GM19452 (cell line): ENCODE measurements around the gene CELA3A.
"Not testable (repeated sequence)": the region's sequence is repeated elsewhere in the genome, so short reads cannot be mapped to it uniquely, and the experiment has no call there.

ENCODE experiments used
- ATAC-seq: cut with Tn5 transposase; IDR thresholded peaks from one replicate; pipeline ENCODE4 v1.9.1; 2021; ENCODE audit not compliant: unreplicated experiment

Gene CELA3A

DNA sequence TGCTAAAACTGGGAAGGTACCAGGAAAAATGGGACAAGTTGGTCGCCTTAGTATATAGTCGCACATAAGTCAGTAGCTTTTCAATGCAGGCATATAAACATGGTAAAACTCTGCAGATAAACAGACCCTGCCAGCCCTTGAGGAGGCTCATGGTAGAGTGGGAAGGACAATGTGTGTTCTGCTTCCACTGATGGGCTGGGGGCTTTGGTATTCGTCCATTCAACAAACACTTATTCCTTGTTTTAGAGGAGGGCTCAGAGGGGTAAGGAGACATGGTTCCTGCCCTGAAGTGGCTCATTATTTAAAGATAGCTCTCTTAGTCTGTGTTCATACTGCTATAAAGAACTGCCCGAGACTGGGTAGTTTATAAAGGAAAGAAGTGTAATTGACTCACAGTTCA, 11.3 kb downstream of the CELA3A start:
- ATAC-seq, result not testable (repeated sequence)

DNA sequence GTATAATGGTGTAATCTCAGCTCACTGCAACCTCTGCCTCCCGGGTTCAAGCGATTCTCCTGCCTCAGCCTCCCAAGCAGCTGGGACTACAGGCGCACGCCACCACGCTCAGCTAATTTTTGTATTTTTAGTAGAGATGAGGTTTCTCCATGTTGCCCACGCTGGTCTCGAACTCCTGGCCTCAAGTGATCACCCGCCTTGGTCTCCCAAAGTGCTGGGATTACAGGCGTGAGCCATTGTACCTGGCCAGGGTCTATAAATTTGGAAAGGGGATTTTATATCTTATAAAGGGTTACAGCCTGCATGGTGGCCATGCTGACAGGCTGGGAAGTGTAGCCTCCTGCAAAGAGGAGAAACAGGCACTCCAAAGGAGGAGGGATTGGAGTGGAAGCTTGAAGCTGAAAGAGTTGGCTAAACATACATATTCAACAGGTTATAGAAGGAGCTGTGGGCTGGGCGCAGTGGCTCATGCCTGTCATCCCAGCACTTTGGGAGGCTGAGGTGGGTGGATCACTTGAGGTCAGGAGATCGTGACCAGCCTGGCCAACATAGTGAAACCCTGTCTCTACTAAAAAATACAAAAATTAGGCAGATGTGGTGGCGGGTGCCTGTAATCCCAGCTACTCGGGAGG, 13.2 kb downstream of the CELA3A start:
- not testable (repeated sequence) for ATAC-seq

DNA sequence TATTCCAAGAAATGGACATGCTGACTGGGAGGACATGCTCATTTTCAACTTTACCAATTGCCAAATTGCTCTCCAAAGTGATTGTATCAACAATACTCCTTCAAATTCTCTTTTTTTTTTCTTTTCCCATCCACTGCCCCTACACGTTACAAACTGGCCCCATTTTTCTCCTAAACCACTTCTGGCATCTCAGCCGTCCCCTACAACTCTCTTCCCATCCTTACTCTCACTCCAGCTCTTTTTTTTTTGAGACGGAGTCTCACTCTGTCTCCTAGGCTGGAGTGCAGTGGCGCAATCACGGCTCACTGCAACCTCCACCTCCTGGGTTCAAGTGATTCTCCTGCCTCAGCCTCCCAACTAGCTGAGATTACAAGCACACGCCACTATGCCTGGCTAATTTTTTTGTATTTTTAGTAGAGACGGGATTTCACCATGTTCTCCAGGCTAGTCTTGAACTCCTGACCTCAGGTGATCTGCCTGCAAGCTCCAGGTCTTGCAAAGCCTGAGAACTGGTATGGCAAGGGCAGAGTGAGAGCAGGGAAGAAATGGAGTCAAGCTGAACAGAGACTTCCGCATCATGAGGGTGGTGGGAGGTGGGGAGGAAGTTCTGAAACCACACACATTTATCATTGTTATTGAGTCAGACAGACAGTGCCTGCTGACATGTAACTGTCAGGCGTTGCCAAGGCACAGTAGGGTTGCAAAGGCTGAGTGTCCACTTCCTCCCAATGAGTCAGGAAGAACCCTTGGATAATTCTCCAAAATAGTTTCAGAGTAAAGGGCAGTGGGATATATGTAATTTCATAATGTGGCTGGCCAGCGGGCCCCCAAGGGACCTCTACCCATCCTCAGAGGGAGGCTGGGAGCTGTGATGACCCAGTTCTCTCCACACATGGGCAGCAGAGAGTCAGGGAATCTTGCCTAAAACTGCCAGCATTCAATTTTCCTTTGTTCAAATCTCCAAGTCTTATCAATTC, 17.4 kb downstream of the CELA3A start:
- ATAC-seq, result peak; percentile 67

DNA sequence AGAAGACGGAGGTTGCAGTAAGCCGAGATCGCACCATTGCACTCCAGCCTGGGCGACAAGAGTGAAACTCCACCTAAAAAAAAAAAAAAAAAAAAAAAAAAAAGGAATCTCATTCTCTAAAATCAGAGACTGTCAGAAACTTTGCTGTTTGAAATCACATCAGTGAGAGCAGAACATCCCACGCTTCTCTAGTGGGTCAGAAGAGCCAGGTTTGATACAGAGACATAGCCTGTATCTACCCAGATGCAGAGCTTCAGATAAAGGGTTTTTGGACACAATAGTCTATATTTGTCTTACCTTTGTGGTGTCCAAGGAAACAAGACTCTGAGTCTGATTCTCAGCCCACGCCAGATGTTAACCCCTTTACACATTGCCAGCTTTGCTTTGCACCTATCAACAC, 19.6 kb downstream of the CELA3A start:
- no peak for ATAC-seq

DNA sequence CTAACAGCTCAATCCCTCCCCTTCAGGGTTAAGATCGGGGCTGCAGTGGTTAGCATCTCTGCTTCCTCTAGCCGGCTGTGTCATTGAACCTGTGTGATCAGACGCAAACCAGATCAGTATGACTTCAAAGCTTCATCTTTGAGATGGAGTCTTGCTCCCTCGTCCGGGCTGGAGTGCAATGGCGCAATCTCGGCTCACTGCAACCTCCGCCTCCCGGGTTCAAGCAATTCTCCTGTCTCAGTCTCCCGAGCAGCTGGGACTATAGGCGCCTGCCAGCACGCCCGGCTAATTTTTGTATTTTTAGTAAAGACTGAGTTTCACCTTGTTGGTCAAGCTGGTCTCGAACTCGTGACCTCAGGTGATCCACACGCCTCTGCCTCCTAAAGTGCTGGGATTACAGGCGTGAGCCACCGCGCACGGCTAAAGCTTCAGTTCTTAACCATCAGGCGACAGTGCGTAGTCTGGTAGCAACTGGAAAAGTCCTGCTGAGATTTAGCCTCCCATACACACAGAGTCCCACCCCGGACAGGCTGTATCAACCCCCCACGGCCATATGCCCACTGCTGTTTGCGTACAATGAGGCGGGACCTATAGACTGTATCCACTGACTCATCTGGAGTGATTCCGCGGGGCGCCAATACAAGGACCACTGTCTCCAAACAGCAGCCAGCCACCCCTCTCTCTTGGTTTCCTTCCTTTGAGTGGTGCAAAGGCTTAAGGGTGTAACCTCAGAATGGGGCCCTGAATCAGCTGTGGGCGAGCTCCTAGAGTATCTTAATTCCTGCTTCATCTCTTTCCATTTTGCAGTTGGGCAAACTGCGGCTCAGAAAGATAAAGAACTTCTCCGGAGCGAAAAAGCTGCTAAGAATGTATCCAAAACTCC, 23.3 kb downstream of the CELA3A start:
- ATAC-seq, result peak; percentile 45

DNA sequence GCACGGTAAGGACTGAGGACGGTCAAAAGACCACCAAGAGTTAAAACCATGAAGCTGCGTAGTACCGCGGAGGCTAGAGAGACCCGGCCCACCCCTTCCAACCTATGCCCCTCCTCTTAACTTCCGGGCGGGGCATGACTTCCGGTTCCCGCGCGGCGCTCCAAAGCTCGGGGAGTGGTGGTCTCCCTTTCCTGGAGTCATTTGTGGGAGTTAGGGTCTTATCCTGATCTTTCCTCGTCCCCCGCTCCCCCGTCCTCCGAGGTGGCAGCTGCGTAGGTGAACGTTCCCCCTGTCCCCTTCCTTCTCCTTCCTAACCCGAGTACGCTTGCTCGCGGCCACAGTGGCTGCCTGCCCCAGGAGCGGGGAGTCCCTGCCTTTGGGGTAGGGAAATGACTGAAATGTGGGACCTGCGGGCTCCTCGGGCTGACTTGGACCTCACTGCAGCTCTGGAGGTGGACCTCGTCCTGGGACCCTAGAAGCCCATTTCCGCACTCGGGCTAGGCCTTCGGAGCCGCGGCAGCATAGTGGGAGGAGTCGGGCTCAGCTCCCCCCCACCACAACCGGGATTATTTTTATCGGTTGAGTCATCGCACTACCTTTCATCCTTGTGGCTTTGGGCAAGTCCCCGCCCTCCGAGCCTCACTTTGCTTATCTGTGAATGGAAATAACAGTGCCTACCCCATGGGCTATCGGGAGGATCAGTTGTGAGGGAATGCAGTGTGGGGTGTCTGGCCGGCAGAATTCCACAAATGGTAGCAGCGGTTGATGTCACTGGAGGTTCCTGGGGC, 24.1 kb downstream of the CELA3A start:
- ATAC-seq, result peak; percentile 69

DNA sequence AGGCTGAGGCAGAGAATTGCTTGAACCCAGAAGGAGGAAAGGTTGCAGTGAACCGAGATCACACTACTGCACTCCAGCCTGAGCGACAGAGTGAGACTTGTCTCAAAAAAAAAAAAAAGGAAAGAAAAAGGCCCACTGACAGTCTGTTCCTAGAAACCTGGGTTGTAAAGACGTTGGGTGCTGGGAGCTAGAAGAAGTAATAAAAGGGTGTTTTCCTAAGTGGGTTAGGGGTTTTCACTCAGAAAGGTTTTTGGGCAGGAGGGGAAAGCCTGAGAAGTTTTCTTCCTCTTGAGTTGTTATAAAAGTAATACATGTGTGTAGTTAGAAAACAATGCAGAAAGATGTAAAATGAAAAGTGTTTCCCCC, 25.4 kb downstream of the CELA3A start:
- ATAC-seq, result no peak

DNA sequence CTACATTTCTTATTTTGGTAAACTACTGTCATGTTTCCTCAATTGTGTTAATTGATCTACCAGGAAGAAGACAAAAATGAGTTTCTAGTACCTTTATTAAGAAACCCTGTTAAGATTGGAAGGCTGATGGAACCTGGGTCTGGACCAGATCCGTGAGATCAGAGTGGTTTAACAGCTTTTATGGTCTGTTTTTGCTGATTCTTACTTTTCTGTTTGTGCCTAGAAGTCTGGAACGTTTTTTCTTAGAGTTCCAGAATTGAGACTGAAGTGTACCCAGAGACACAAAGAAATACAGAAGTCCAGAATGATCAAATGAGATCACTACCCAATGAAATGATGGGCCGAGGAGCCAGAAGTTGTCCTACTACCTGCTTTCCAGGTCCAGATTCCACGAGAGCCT, 28.6 kb downstream of the CELA3A start:
- ATAC-seq, result no peak

DNA sequence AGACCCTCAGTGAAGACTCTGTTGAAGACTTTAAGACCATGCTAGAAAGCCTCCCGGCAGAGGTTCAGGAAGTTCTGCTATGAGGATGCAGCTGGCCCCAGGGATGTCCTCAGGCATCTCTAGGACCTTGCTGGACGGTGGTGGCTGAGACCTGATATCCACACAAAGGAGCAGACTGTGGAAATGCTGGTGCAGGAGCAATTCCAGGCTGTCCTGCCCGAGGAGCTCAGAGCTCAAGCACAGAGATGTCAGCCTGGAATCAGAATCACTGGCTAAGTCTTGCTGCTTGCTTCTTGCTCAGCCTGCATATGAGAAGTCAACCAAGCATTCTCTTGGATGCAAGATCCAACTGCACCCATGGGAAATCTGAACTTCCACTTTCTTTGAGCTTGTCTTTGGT, 29.0 kb downstream of the CELA3A start:
- no peak for ATAC-seq

DNA sequence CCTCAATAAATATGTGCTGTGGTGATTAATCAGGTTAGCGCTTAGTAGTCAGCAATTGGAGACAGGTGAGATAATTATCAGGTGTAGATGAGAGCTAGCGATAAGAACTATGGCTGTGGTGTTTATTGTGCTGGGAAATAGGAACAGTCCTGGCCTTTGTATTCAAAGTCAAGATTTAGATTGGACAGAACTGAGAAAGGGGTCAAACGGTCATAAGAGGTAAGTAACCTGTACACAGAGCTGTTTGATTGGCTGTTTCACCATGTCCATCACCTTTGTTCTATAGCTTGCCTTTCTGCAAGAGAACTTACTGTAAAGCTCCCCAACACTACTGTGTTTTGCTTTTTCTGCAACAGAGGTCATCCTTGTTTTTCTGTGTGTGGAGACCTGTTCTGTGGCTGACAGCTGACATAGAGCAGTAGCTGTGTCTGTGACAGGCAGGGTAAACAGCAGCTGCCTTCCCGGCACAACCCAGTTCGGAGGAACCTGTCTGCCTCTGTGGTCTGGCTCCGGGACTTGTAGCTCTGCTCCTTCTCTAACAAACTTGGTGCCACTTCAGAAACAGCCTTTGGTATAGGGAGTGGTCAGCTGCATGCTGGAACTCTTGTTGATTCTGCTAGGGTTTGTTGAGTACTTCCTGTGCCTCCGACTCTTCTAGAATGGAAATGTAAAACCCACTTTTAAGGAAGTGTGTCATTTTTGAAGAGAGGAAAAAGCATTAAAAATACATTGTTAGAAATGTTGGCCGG, 29.9 kb downstream of the CELA3A start:
- no peak for ATAC-seq

DNA sequence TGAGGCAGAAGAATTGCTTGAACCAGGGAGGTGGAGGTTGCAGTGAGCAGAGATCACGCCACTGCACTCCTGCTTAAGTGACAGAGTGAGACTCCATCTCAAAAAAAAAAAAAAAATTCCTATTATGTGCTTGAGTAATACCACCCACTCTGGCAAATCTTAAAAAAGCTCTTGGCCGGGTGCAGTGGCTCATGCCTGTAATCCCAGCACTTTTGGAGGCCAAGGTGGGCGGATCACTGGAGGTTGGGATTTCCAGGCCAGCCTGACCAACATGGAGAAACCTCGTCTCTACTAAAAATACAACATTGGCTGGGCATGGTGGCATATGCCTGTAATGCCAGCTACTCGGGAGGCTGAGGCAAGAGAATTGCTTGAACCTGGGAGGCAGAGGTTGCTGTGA, 33.4 kb downstream of the CELA3A start:
- ATAC-seq, result not testable (repeated sequence)

DNA sequence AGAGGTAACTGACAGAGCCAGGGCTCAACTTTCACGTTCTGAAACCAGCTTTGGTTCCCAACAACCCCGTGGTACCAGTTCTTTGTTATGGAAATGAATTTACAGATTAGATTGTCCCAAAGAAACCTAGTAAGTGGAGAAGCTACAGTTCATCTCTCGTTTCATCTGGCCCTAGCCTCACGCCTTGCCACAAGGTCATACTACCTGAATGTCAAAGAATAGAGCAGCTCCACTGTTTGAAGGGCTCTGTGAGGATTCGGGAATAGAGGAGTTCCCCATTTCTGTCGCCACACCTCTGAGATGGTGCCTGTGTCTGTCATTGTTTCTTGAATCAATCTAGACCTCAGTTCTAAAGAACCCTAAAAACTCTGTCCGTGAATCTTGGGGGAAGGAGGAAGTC, 36.1 kb downstream of the CELA3A start:
- no peak for ATAC-seq

DNA sequence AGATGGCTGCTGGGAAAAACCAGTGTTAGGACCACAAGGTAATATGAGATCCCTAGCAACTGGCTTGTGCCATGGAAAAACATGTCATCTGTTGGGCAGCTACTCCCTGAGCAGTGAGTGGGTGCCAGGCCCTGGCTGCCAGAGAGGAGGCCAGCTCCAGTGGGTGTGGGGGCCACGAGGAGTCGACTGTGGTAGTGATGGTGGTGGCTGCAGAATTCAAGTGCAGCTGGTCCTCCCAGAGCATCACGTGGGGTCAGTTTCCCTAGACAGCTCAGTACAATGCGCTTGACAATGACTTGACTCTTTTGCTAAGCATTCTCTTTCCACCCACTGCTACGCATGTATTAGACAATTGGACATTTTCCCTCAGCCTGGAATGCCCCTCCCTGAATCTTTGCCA, 36.6 kb downstream of the CELA3A start:
- no peak for ATAC-seq

DNA sequence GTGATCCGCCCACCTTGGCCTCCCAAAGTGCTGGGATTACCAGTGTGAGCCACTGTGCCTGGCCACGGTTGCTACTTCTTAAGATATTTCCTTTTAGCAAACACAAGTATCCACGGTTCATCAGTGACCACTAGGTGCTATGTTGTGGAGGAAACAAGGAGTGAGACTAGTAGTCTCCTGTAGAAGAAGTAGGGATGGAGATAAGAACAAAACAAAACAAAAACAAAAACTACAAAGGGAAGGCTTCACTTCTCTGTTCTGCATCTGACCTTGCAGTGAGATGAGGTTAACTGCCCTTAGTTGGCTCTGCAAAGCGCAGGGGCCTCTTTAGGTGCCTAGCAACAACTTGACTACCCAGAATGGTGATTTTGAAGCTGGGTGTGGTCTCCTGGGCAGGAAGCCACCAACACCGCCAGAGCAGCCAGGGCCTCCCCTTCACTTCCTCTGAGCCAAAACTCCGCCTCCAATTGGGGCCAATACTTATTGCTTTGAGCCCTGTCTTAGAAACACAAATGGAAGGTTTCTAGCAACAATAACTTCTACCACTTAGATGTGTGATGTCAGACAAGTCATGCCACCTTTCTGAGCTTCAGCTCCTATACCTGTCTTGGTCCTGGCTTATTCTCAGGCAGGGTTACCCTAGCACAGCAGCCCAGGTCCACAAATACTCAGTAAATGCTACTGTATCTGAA, 38.3 kb downstream of the CELA3A start:
- ATAC-seq, result peak; percentile 98

DNA sequence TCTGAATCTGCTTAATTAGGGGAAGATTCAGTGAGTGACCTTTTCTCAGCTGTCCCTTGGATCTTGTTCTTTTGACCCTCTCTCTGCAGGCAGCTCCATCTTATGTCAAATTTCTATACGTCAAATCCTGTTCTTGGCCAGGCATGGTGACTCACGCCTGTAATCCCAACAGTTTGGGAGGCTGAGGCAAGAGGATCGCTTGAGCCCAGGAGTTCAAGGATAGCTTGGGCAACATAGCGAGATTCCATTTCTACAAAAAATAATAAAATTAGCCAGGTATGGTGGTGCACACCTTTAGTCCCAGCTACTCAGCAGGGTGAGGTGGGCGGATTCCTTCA, 38.8 kb downstream of the CELA3A start:
- ATAC-seq, result no peak

DNA sequence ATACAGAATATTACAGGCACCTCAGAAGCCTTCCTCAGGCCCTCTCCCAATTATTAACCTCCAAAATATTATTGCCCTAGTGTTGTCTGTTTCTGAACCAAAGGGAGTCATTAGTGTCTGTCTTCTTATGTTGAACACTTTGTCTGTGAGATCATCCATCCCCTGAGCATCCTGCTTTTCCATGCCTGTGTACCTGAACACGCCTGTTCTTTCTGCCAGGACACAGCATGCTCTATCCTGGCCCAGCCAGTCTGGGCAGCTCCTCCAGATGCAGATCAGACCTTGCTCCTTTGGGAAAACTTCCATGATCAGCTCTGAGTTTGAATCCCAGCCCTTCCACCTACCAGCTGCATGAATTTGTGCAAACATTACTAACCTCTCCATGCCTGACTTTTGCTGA, 40.0 kb downstream of the CELA3A start:
- no peak for ATAC-seq

DNA sequence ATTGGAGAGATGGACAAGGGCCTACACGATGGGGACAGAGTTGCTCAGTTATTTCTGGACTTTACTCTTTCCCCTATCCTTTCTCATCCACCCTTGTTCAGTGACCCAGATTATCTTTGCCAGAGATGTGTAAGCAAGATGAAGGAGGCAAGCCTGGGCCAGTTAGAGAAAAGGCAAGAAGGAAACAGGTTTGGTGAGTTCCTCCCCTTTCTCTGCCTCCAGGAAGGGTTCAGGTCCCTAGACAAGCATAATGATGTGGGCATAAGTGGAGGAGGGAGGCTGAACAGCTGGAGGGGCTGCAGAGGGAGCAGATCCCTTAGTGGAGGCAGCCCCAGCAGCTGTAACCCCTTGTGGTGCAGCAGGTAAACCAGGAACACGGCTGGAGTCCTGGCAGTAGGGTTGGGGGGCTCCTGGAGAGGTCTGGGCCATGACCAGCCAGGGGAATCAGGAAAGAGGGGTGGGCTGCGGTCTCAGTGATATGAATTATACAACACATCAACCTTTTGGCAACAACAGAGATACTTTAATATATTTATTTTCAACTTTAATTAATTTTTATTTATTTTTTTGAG, 41.8 kb downstream of the CELA3A start:
- ATAC-seq, result no peak

DNA sequence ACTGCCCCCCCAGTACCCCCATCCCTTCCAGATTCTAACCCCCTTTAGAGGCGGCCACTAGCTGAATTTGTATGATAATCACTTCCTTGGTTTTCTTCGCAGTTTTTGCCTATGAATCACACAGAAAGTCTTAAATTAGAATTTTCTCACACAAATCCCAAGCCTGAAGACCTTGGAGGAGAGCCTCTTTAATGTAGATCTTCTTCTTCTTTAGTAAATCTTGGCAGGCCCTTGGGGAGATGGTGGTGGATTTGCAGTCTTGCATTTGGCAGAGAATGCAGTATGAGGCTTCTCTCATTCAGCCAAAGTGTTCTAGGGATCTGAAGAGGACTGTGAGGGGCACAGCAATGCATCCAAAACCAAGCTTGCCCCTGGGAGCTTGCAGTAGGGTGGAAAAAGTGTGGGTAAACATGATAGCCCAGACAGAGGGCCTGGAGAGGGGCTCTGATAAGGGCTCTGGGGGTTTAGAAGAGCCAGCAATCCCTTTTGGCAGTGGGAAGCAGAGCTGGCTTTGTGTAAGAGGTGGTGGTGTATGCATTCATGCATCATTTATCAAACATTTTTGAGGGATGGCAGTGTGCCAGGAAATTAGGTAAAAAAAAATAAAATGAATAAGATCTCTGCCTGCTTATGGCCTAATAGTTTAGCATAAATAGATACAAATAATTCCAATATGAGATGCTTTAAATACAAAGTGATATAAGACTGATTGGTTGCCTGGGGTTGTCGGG, 43.4 kb downstream of the CELA3A start:
- no peak for ATAC-seq
